ENCODE data around the gene TMEM40. TPM values are rescaled to one million over a fixed set of nuclear protein-coding genes. Genes with fewer than 3 reads are reported as not detected.

Gene TMEM40
- total RNA-seq, 1 experiment from 2014 or later = not detected

GRCh38 chr3:12695112-12695511 is 63.9 kb downstream of the TMEM40 start:
- Histone ChIP-seq H3K27ac (ENCODE audit: insufficient read length, low read depth, low read length) (no peak overlapping the region), H3K4me1 (ENCODE audit: insufficient read depth, low read length) (no peaks in the 10 kb centered on the region), H2AFZ (ENCODE audit: low read length) (peak overlapping the region; percentile 22), H3K4ac (ENCODE audit: low read depth, low read length) (no peak overlapping the region), H2BK5ac (ENCODE audit: insufficient read length, low read length) (no peak overlapping the region), H3K4me2 (ENCODE audit: insufficient read depth, insufficient read length, low read length) (no peak overlapping the region), H2BK120ac (ENCODE audit: low read depth, low read length, poor library complexity, severe bottlenecking) (no peak overlapping the region), H3K23me2 (ENCODE audit: insufficient read length, low read depth, low read length, poor library complexity, severe bottlenecking) (no peaks in the 10 kb centered on the region), H4K5ac (ENCODE audit: insufficient read length, low read depth, low read length) (no peak overlapping the region), H2BK20ac (ENCODE audit: low read depth, low read length, poor library complexity, severe bottlenecking) (peak overlapping the region; percentile 45), H2BK15ac (ENCODE audit: low read depth, low read length) (no peak overlapping the region), H3K79me1 (ENCODE audit: insufficient read depth, low read depth, low read length, poor library complexity, severe bottlenecking) (no peaks in the 10 kb centered on the region), H2AK5ac (ENCODE audit: insufficient read length, low read length) (no peak overlapping the region), H3K27me3 (ENCODE audit: insufficient read depth, low read length) (no peaks in the 10 kb centered on the region; the same call in 1 of the 2 replicates), H3K18ac (ENCODE audit: insufficient read length, low read depth, low read length) (no peak overlapping the region), H3K79me2 (ENCODE audit: insufficient read depth, low read length) (no peaks in the 10 kb centered on the region), H4K20me1 (ENCODE audit: control insufficient read depth, insufficient read depth, insufficient read length) (no peaks in the 10 kb centered on the region), H3K9ac (ENCODE audit: extremely low read depth, insufficient read length, low read length) (no peak overlapping the region), H3K56ac (ENCODE audit: insufficient read length, low read depth, low read length) (no peak overlapping the region), H3K9me3 (ENCODE audit: control insufficient read depth, low read depth, low read length) (no peaks in the 10 kb centered on the region), H3K23ac (ENCODE audit: insufficient read length, low read depth, low read length) (no peak overlapping the region), H2BK12ac (ENCODE audit: insufficient read length, low read depth, low read length) (no peak overlapping the region), H3K14ac (ENCODE audit: insufficient read depth, low read length) (no peak overlapping the region), H4K91ac (ENCODE audit: insufficient read length, low read depth, low read length) (no peak overlapping the region), H3T11ph (ENCODE audit: low read length) (no peak overlapping the region), H4K8ac (replicated peaks; ENCODE audit: insufficient read length, low read depth, low read length) (no peak overlapping the region)
- H3K27me3 Mint-ChIP-seq (ENCODE audit: low read depth) = no peaks in the 10 kb centered on the region; the same call in none of the 2 replicates
- no peaks in the 10 kb centered on the region for H3K9me3 Mint-ChIP-seq
- no peaks in the 10 kb centered on the region for H3K36me3 Mint-ChIP-seq (ENCODE audit: insufficient read depth in 1 of 3, low read depth in 3 of 3)
- H3K4me3 Mint-ChIP-seq = no peak overlapping the region
- no CpG with 5 or more reads among the region's 3 CpGs for WGBS (ENCODE audit: extremely low coverage, insufficient read length, low lambda C conversion rate)
- no peak for DNase-seq
- 0 out of 7 replicates have a peak overlapping the region, but pooled peaks of 2 of the 3 experiments have one; percentile 36 to 62 for H3K27ac Mint-ChIP-seq
- TF ChIP-seq CTCF (conservative IDR thresholded peaks at IDR 0.05) = no peak
- peaks cover 7 to 11% of the 10 kb centered on the region in 2 experiments for H3K4me1 Mint-ChIP-seq

Data from H9 (cell line).